BLaER1 treated with 17β-estradiol and CSF1 and Interleukin-3, amounts not matched to agents 10 nM and 100 nM (cell line): ENCODE data around the gene EXOC3L4.
"Not testable (repeated sequence)": the region's sequence is repeated elsewhere in the genome, so short reads cannot be mapped to it uniquely, and the experiment has no call there.

Experiments
- H3K27ac ChIP-seq, 11 experiments: shearing (Covaris generic); formaldehyde crosslinking; 2 replicates each; pipeline ENCODE4 v1.8.1; 2022
- H3K27me3 ChIP-seq, 11 experiments: shearing (Covaris generic); formaldehyde crosslinking; 2 replicates each; pipeline ENCODE4 v1.8.1; 2022
- H3K36me3 ChIP-seq, 11 experiments: shearing (Covaris generic); formaldehyde crosslinking; 2 replicates each; pipeline ENCODE4 v1.8.1; 2022
- H3K4me1 ChIP-seq, 10 experiments: shearing (Covaris generic); formaldehyde crosslinking; 2 replicates each; pipeline ENCODE4 v1.8.1; 2022
- H3K4me2 ChIP-seq, 11 experiments: shearing (Covaris generic); formaldehyde crosslinking; 2 replicates each; pipeline ENCODE4 v1.8.1; 2022
- H3K4me3 ChIP-seq, 10 experiments: shearing (Covaris generic); formaldehyde crosslinking; 2 replicates each; pipeline ENCODE4 v1.8.1; 2022
- H3K9ac ChIP-seq, 11 experiments: shearing (Covaris generic); formaldehyde crosslinking; 2 replicates each; pipeline ENCODE4 v1.8.1; 2022
- H3K9me3 ChIP-seq, 11 experiments: shearing (Covaris generic); formaldehyde crosslinking; replicated peaks in 1 of 11; 2 replicates each; pipeline ENCODE4 v1.8.1; 2022
- H4K20me1 ChIP-seq, 11 experiments: shearing (Covaris generic); formaldehyde crosslinking; 2 replicates each; pipeline ENCODE4 v1.8.1; 2022
- Cebpa-rat ChIP-seq, 11 experiments: shearing (Covaris generic); IDR thresholded peaks; 2 replicates each; pipeline ENCODE4 v1.8.1; 2022

The EXOC3L4 gene

DNA sequence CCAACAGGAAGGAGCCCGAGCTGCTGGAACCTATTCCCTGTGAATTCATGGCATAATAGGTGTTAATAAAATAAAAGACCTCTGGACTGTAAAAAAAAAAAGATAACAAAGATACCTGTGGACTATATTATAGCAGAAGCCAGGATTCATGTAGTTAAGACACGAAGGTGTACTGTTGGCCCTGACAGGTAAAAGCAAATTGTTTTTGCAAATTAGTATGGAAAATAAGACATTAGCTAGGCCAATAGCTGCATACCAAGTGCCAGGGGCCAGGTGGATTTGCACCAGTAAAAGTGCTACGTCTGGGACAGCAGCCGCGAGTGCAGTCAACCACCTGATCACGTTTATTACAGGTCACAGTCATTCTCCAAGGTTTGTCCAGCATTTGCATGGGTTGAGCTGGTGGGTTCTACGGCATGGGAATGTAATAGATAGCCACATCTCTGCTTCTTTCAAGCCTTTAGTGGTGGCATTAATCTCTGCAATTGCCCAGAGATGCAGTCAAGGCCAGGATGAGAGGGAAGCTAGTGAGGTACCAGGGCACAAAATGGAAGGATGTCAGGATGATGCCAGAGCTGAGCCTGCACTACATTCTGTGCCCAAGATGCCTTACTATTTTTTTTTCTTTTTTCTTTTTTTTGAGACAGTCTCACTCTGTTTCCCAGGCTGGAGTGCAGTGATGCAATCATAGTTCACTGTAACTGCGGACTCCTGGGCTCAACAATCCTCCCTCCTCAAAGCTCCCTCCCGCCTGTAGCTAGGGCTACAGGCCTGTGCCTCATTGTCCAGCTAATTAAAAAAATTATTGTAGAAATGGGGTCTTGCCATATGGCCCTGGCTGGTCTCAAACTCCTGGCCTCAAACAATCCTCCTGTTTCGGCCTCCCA is 55.1 kb downstream of the EXOC3L4 start:
- Histone ChIP-seq H3K4me1 (peaks cover 0 to 3% (median 0%) of the 10 kb centered on the region in 10 experiments; a peak in 3 of 20 replicates), H3K27me3 (no peaks in the 10 kb centered on the region), H3K27ac (no peak overlapping the region), H3K9me3 (no peaks in the 10 kb centered on the region), H3K4me3 (no peak overlapping the region), H3K36me3 (no peaks in the 10 kb centered on the region), H3K9ac (no peak overlapping the region), H3K4me2 (no peak overlapping the region), H4K20me1 (no peaks in the 10 kb centered on the region; a peak in 1 of 22 replicates)
- no peak for TF ChIP-seq Cebpa-rat (IDR thresholded peaks at IDR 0.05)

GRCh38 chr14:103151270-103151945 is 56.9 kb downstream of the EXOC3L4 start:
- H3K4me1 ChIP-seq: peaks cover 0 to 16% (median 0%) of the 10 kb centered on the region in 10 experiments; a peak in 6 of 20 replicates
- no peak overlapping the region for H3K27ac ChIP-seq

GRCh38 chr14:103155010-103155409 is 60.5 kb downstream of the EXOC3L4 start:
- Histone ChIP-seq H3K27me3 (no peaks in the 10 kb centered on the region), H3K9ac (peak overlapping the region in 1 of 11 experiments; percentile 42; a peak in 2 of 22 replicates), H3K27ac (peak overlapping the region in 2 of 11 experiments; percentile 54 to 59; a peak in 3 of 22 replicates), H3K9me3 (no peaks in the 10 kb centered on the region), H3K4me2 (peak overlapping the region in 3 of 11 experiments; percentile 21 to 67 (median 60); a peak in 4 of 22 replicates), H3K4me3 (no peak overlapping the region), H4K20me1 (no peaks in the 10 kb centered on the region), H3K4me1 (peaks cover 0 to 16% (median 0%) of the 10 kb centered on the region in 10 experiments; a peak in 6 of 20 replicates), H3K36me3 (no peaks in the 10 kb centered on the region)
- no peak for TF ChIP-seq Cebpa-rat (IDR thresholded peaks at IDR 0.05)

More at GRCh38 chr14:103151270-103151945, 56.9 kb downstream of the EXOC3L4 start:
- Histone ChIP-seq H3K9ac (no peak overlapping the region), H3K4me3 (no peak overlapping the region), H3K4me2 (no peak overlapping the region), H3K9me3 (no peaks in the 10 kb centered on the region), H3K36me3 (no peaks in the 10 kb centered on the region), H4K20me1 (no peaks in the 10 kb centered on the region; a peak in 1 of 22 replicates), H3K27me3 (no peaks in the 10 kb centered on the region)
- TF ChIP-seq Cebpa-rat (IDR thresholded peaks at IDR 0.05): no peak

GRCh38 chr14:103155416-103155815 is 60.9 kb downstream of the EXOC3L4 start:
- H3K9me3 ChIP-seq, H3K4me3 ChIP-seq, H3K27me3 ChIP-seq, H3K36me3 ChIP-seq, H4K20me1 ChIP-seq: not testable (repeated sequence)
- Histone ChIP-seq H3K9ac (peak overlapping the region in 1 of 11 experiments; percentile 42; a peak in 2 of 22 replicates), H3K4me2 (peak overlapping the region in 3 of 11 experiments; percentile 21 to 67 (median 60); a peak in 4 of 22 replicates), H3K27ac (peak overlapping the region in 2 of 11 experiments; percentile 54 to 59; a peak in 3 of 22 replicates), H3K4me1 (peaks cover 0 to 16% (median 0%) of the 10 kb centered on the region in 10 experiments; a peak in 6 of 20 replicates)

DNA sequence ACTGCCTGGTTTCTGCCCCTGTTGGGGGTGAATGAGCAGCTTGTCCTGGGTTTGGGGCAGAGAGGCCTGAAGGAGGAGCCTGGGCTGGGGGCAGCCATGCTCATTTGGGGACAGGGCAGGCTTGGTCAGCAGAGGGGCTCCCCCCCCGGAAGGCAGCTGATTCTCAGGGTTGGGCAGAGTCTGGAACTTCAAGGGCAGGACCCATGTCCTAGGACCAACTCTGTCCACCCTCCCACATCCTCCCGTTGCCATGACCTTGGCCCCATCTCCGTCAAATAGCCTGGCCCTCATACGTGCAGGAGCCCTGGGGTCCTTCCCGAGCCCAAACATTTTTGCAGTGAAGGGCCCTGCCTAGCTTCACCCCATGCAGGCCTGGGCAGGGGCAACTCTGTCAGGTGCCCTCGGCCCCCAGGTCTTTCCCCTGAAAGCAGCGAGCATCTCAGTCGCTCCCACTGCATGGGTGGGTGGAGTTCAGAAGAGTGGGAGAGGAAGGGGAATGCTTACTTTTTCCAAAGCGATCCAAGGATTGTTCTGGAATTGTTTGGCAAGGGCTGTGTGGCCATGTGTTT is 61.4 kb downstream of the EXOC3L4 start:
- H3K4me3 ChIP-seq: no peak overlapping the region
- H4K20me1 ChIP-seq: no peaks in the 10 kb centered on the region
- no peak for TF ChIP-seq Cebpa-rat (IDR thresholded peaks at IDR 0.05)
- H3K27ac ChIP-seq: peak overlapping the region in 1 of 11 experiments; percentile 59; a peak in 2 of 22 replicates
- peak overlapping the region in 1 of 11 experiments; percentile 67; a peak in 2 of 22 replicates for H3K4me2 ChIP-seq
- H3K9me3 ChIP-seq: no peaks in the 10 kb centered on the region
- H3K36me3 ChIP-seq: no peaks in the 10 kb centered on the region
- no peaks in the 10 kb centered on the region for H3K27me3 ChIP-seq
- peak overlapping the region in 1 of 11 experiments; percentile 42; a peak in 1 of 22 replicates for H3K9ac ChIP-seq
- peaks cover 0 to 16% (median 0%) of the 10 kb centered on the region in 10 experiments; a peak in 6 of 20 replicates for H3K4me1 ChIP-seq

DNA sequence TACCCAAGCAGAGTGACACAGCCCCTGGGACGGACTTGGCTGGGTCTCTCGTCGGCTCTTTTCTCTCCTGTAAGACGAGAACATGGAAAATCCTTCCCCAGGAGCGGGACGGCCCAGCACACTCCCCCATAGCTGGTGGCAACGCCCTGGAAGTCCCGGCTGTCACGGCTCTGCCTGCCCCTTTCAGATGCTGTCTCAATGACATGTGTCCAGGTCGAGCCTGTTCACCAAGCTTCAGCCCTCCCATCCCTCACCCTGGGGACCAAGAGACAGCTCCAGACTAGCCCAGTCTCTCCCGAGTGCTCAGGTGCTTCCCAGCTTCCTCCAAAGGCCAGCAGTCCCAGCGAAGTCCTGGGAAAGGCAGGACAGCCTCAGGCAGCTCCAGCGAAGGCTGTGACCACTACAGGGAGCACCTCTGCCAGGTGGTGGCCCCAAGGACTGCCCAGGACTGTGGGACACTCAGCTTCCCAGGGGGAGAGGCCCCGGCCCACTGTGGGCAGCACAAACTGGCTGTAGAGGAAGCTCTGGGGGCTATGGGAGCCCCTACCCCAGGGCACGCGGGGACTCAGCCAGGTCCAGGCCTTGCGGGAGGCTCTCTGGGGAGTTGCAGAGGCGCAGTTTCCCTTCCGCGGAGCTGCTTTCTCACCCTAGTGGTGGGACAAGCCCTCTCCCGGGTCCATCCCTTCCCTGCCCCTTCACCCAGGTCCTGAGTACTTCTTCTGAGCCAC is 62.3 kb downstream of the EXOC3L4 start:
- peaks cover 3 to 7% (median 5%) of the 10 kb centered on the region in 11 experiments for H3K9me3 ChIP-seq
- H3K9ac ChIP-seq: no peak overlapping the region
- H3K27me3 ChIP-seq: no peaks in the 10 kb centered on the region
- no peak overlapping the region for H3K4me2 ChIP-seq
- peaks cover 0 to 16% (median 0%) of the 10 kb centered on the region in 10 experiments; a peak in 6 of 20 replicates for H3K4me1 ChIP-seq
- no peaks in the 10 kb centered on the region for H4K20me1 ChIP-seq
- no peak overlapping the region for H3K27ac ChIP-seq
- H3K4me3 ChIP-seq: no peak overlapping the region
- no peak for TF ChIP-seq Cebpa-rat (IDR thresholded peaks at IDR 0.05)
- H3K36me3 ChIP-seq: no peaks in the 10 kb centered on the region

GRCh38 chr14:103157969-103158368 is 63.4 kb downstream of the EXOC3L4 start:
- Histone ChIP-seq H3K27ac (no peak overlapping the region), H3K36me3 (no peaks in the 10 kb centered on the region), H3K4me3 (no peak overlapping the region), H3K9ac (no peak overlapping the region), H3K9me3 (peaks cover 14 to 19% (median 16%) of the 10 kb centered on the region in 11 experiments), H4K20me1 (no peaks in the 10 kb centered on the region), H3K27me3 (no peaks in the 10 kb centered on the region), H3K4me1 (peaks cover 0 to 16% (median 0%) of the 10 kb centered on the region in 10 experiments; a peak in 6 of 20 replicates), H3K4me2 (no peak overlapping the region)
- no peak for TF ChIP-seq Cebpa-rat (IDR thresholded peaks at IDR 0.05)

DNA sequence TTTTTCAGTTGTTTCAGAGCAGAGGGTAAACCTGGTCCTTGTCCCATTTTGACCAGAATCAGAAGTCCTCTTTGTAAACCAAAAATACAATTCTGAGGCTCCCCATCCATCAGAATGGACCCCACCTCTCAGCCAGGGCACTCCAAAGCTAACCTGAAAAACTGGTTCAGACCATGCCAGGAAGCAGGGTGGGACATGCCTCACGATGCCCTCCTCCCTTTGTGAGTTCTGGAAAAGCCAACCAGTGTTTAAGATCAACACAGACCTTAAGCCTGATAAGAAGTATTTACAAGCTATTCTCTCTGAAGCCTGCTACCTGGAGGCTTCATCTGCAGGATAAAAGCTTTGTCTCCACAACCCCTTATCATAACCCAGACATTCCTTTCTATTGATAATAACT is 64.2 kb downstream of the EXOC3L4 start:
- Histone ChIP-seq H3K36me3 (no peaks in the 10 kb centered on the region), H3K4me3 (no peak overlapping the region), H3K4me2 (no peak overlapping the region), H4K20me1 (no peaks in the 10 kb centered on the region), H3K27me3 (no peaks in the 10 kb centered on the region), H3K4me1 (peaks cover 0 to 16% (median 0%) of the 10 kb centered on the region in 10 experiments; a peak in 6 of 20 replicates), H3K9me3 (peaks cover 14 to 23% (median 17%) of the 10 kb centered on the region in 11 experiments), H3K27ac (no peak overlapping the region), H3K9ac (no peak overlapping the region)
- no peak for TF ChIP-seq Cebpa-rat (IDR thresholded peaks at IDR 0.05)
